BE2C (cell line): ENCODE measurements around the gene ADAT1.

Source experiments
- DNase-seq: peaks from one replicate; pipeline ENCODE4 v3.0.0-alpha.2; 2020
- H3K27me3 ChIP-seq: fragments of 250-450 bp; sonication (Bioruptor Pico); 2 replicates; pipeline ENCODE4 v1.5.1; 2020; ENCODE audit warnings: mild to moderate bottlenecking
- H3K36me3 ChIP-seq: fragments of 250-450 bp; sonication (Bioruptor Pico); 2 replicates; pipeline ENCODE4 v1.5.1; 2020; ENCODE audit warnings: mild to moderate bottlenecking
- H3K4me1 ChIP-seq: fragments of 250-450 bp; sonication (Bioruptor Pico); 2 replicates; pipeline ENCODE4 v1.5.1; 2020
- H3K4me3 ChIP-seq: 2 replicates; pipeline ENCODE4 v1.5.1; 2011; ENCODE audit warnings: low read depth, low read length
- H3K9me3 ChIP-seq: fragments of 250-450 bp; sonication (Bioruptor Pico); 2 replicates; pipeline ENCODE4 v1.5.1; 2020
- TF ChIP-seq, protein P1 (sequence below): IDR thresholded peaks from 2 replicates; pipeline ENCODE4 v1.5.1; 2012; ENCODE audit warnings: mild to moderate bottlenecking, low read depth, low read length

The ADAT1 gene

GRCh38 chr16:75635036-75635435, 12.0 kb upstream of the ADAT1 start:
- Histone ChIP-seq H3K27me3 (no peaks in the 10 kb centered on the region), H3K4me1 (no peaks in the 10 kb centered on the region), H3K4me3 (no peak overlapping the region), H3K9me3 (no peaks in the 10 kb centered on the region), H3K36me3 (peaks cover 88% of the 10 kb centered on the region)
- no peak for DNase-seq
- TF ChIP-seq, protein P1, sequence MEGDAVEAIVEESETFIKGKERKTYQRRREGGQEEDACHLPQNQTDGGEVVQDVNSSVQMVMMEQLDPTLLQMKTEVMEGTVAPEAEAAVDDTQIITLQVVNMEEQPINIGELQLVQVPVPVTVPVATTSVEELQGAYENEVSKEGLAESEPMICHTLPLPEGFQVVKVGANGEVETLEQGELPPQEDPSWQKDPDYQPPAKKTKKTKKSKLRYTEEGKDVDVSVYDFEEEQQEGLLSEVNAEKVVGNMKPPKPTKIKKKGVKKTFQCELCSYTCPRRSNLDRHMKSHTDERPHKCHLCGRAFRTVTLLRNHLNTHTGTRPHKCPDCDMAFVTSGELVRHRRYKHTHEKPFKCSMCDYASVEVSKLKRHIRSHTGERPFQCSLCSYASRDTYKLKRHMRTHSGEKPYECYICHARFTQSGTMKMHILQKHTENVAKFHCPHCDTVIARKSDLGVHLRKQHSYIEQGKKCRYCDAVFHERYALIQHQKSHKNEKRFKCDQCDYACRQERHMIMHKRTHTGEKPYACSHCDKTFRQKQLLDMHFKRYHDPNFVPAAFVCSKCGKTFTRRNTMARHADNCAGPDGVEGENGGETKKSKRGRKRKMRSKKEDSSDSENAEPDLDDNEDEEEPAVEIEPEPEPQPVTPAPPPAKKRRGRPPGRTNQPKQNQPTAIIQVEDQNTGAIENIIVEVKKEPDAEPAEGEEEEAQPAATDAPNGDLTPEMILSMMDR = no peak

GRCh38 chr16:75632857-75633256, 9.8 kb upstream of the ADAT1 start:
- Histone ChIP-seq H3K36me3 (peaks cover 90% of the 10 kb centered on the region), H3K4me1 (no peaks in the 10 kb centered on the region), H3K27me3 (no peaks in the 10 kb centered on the region), H3K4me3 (no peak overlapping the region), H3K9me3 (no peaks in the 10 kb centered on the region)
- TF ChIP-seq, protein P1 = no peak
- no peak for DNase-seq

DNA sequence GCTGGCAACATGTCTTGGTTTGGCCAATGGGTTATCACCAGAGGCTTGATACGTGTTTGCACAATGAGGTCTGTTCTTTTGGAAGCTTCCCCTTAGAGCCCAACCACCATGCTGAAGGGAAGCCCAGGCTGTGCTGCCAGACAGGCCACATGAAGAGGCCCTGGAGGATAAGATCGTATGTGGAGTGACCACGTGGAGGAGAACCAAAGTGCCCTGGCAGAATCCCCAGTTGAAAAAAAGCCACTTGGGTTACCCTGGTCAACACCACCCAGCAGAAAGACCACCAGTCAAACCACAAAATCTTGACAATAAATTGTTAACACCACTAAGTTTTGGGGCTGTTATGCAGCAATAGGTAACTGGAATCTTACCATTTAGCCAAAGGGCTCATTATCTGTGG, 7.0 kb upstream of the ADAT1 start:
- Histone ChIP-seq H3K4me1 (no peaks in the 10 kb centered on the region), H3K4me3 (no peak overlapping the region), H3K27me3 (no peaks in the 10 kb centered on the region), H3K36me3 (peaks cover 91% of the 10 kb centered on the region), H3K9me3 (no peaks in the 10 kb centered on the region)
- TF ChIP-seq, protein P1 = no peak
- DNase-seq = no peak

GRCh38 chr16:75629132-75629531, 6.1 kb upstream of the ADAT1 start:
- TF ChIP-seq, protein P1 = no peak
- Histone ChIP-seq H3K9me3 (no peaks in the 10 kb centered on the region), H3K4me3 (no peak overlapping the region), H3K36me3 (peaks cover 82% of the 10 kb centered on the region), H3K27me3 (no peaks in the 10 kb centered on the region), H3K4me1 (no peaks in the 10 kb centered on the region)
- DNase-seq = no peak

DNA sequence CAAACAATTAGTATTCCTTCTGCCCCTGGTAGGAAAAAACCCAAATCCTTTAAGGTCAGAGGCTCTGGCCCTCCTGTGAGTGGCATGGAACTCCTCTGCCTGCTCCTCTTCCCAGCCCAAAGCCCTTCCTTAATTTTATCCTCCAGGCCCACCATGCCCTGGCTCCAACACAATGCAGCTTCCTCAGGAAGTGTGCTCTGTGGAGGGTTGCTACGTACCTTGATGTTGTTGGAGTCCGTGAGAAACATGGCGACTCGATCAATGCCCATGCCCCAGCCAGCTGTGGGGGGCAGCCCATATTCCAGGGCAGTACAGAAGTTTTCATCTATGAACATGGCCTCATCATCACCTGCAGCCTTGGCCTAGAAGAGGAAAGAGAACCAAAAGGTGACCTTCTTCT, 5.3 kb upstream of the ADAT1 start:
- TF ChIP-seq, protein P1 = no peak
- Histone ChIP-seq H3K4me1 (no peaks in the 10 kb centered on the region), H3K27me3 (no peaks in the 10 kb centered on the region), H3K4me3 (no peak overlapping the region), H3K36me3 (peaks cover 74% of the 10 kb centered on the region), H3K9me3 (no peaks in the 10 kb centered on the region)
- no peak for DNase-seq

- TF ChIP-seq, protein P1 = no peak
- no peak for DNase-seq
- Histone ChIP-seq H3K4me3 (no peak overlapping the region), H3K4me1 (no peaks in the 10 kb centered on the region), H3K9me3 (no peaks in the 10 kb centered on the region), H3K36me3 (peaks cover 69% of the 10 kb centered on the region), H3K27me3 (no peaks in the 10 kb centered on the region)
Measured at GRCh38 chr16:75627851-75628250, 4.8 kb upstream of the ADAT1 start.
